Measurements from ENCODE around the gene IGFBP4. TPM values are rescaled to one million over a fixed set of nuclear protein-coding genes. Genes with fewer than 3 reads are reported as not detected.

The IGFBP4 gene
- total and polyA plus RNA-seq, 2 donors from 2014 or later = 545 to 743 TPM

GRCh38 chr17:40457964-40458791 is 14.9 kb downstream of the IGFBP4 start:
- FAIRE-seq = no peak
- Histone ChIP-seq H3K9ac (ENCODE audit: low read length in 3 of 3) (no peak overlapping the region), H3K4me1 (ENCODE audit: control insufficient read depth in 2 of 3, insufficient read depth in 2 of 3, low read depth in 1 of 3, low read length in 3 of 3) (peaks cover 11 to 50% (median 49%) of the 10 kb centered on the region in 3 donors), H3K36me3 (ENCODE audit: control insufficient read depth in 2 of 3, insufficient read depth in 3 of 3, low read length in 3 of 3) (peaks cover 0 to 35% (median 14%) of the 10 kb centered on the region in 3 donors), H3K9me3 (ENCODE audit: control insufficient read depth in 2 of 3, insufficient read depth in 1 of 3, low read length in 3 of 3) (no peaks in the 10 kb centered on the region), H3K27me3 (ENCODE audit: control insufficient read depth, insufficient read depth, low read length) (no peaks in the 10 kb centered on the region), H3K27ac (ENCODE audit: low read depth in 2 of 2, low read length in 2 of 2) (peak overlapping the region in 1 of 2 donors; percentile 20), H3K4me3 (ENCODE audit: low read length in 3 of 3) (no peak overlapping the region)
- intact Hi-C loops (cut with DNase I) = no loop called here
- peak in 4 of 5 donors; percentile 62 to 83 (median 73) for DNase-seq
- no peak for TF ChIP-seq CTCF (IDR thresholded peaks at IDR 0.05; ENCODE audit: borderline replicate concordance, extremely low read depth, insufficient read depth)

- Histone ChIP-seq H3K9ac (ENCODE audit: low read length in 3 of 3) (no peak overlapping the region), H3K4me1 (ENCODE audit: control insufficient read depth in 2 of 3, insufficient read depth in 2 of 3, low read depth in 1 of 3, low read length in 3 of 3) (peaks cover 11 to 50% (median 49%) of the 10 kb centered on the region in 3 donors), H3K27ac (ENCODE audit: low read depth in 2 of 2, low read length in 2 of 2) (no peak overlapping the region), H3K4me3 (ENCODE audit: low read length in 3 of 3) (no peak overlapping the region), H3K9me3 (ENCODE audit: control insufficient read depth in 2 of 3, insufficient read depth in 1 of 3, low read length in 3 of 3) (no peaks in the 10 kb centered on the region), H3K27me3 (ENCODE audit: control insufficient read depth, insufficient read depth, low read length) (no peaks in the 10 kb centered on the region), H3K36me3 (ENCODE audit: control insufficient read depth in 2 of 3, insufficient read depth in 3 of 3, low read length in 3 of 3) (peaks cover 0 to 27% (median 14%) of the 10 kb centered on the region in 3 donors)
- intact Hi-C loops (cut with DNase I) = no loop called here
- TF ChIP-seq CTCF (IDR thresholded peaks at IDR 0.05; ENCODE audit: borderline replicate concordance, extremely low read depth, insufficient read depth) = no peak
- DNase-seq (peak in 2 of 5 donors; percentile 7 to 28), FAIRE-seq (no peak)
Measured at GRCh38 chr17:40458851-40459482, 15.7 kb downstream of the IGFBP4 start.

- Histone ChIP-seq H3K27ac (ENCODE audit: low read depth in 2 of 2, low read length in 2 of 2) (no peak overlapping the region), H3K36me3 (ENCODE audit: control insufficient read depth in 2 of 3, insufficient read depth in 3 of 3, low read length in 3 of 3) (peaks cover 0 to 19% (median 14%) of the 10 kb centered on the region in 3 donors), H3K4me1 (ENCODE audit: control insufficient read depth in 2 of 3, insufficient read depth in 2 of 3, low read depth in 1 of 3, low read length in 3 of 3) (peaks cover 11 to 50% (median 49%) of the 10 kb centered on the region in 3 donors), H3K27me3 (ENCODE audit: control insufficient read depth, insufficient read depth, low read length) (no peaks in the 10 kb centered on the region), H3K9me3 (ENCODE audit: control insufficient read depth in 2 of 3, insufficient read depth in 1 of 3, low read length in 3 of 3) (no peaks in the 10 kb centered on the region), H3K9ac (ENCODE audit: low read length in 3 of 3) (no peak overlapping the region), H3K4me3 (ENCODE audit: low read length in 3 of 3) (no peak overlapping the region)
- intact Hi-C loops (cut with DNase I) = no loop called here
- no peak for TF ChIP-seq CTCF (IDR thresholded peaks at IDR 0.05; ENCODE audit: borderline replicate concordance, extremely low read depth, insufficient read depth)
- peak in 1 of 5 donors; percentile 83 for DNase-seq
- FAIRE-seq = no peak
Measured at GRCh38 chr17:40459636-40460603, 16.7 kb downstream of the IGFBP4 start.
